HepG2 (cell line): ENCODE measurements around the gene HDAC10. TPM values are rescaled to one million over a fixed set of nuclear protein-coding genes. Genes with fewer than 3 reads are reported as not detected.

Source experiments
- EED ChIP-seq: sonication (generic); formaldehyde crosslinking; IDR thresholded peaks from 2 replicates; pipeline ENCODE4 v1.5.0; 2020; ENCODE audit warnings: mild to moderate bottlenecking, missing genetic modification reagents
- HHEX ChIP-seq: IDR thresholded peaks from 2 replicates; pipeline ENCODE4 v1.6.1; 2016; ENCODE audit warnings: control low read depth
- MEIS2 ChIP-seq: sonication (generic); formaldehyde crosslinking; IDR thresholded peaks from 2 replicates; pipeline ENCODE4 v1.9.0; 2021; ENCODE audit warnings: mild to moderate bottlenecking, missing genetic modification reagents
- NAIF1 ChIP-seq: sonication (generic); formaldehyde crosslinking; IDR thresholded peaks from 2 replicates; pipeline ENCODE4 v1.5.0; 2020; ENCODE audit warnings: mild to moderate bottlenecking, missing genetic modification reagents, borderline replicate concordance
- PAXIP1 ChIP-seq: sonication (generic); formaldehyde crosslinking; conservative IDR thresholded peaks from 2 replicates; pipeline ENCODE4 v1.4.0; 2020; ENCODE audit warnings: mild to moderate bottlenecking, missing genetic modification reagents, moderate library complexity
- STAG1 ChIP-seq: sonication (generic); formaldehyde crosslinking; IDR thresholded peaks from 2 replicates; pipeline ENCODE4 v1.4.0; 2020; ENCODE audit warnings: missing genetic modification reagents
- ZNF569 ChIP-seq: sonication (generic); formaldehyde crosslinking; IDR thresholded peaks from 2 replicates; pipeline ENCODE4 v1.5.0; 2020; ENCODE audit warnings: mild to moderate bottlenecking, missing genetic modification reagents, moderate library complexity, borderline replicate concordance
- ZSCAN25 ChIP-seq: sonication (generic); formaldehyde crosslinking; IDR thresholded peaks from 2 replicates; pipeline ENCODE4 v1.8.0; 2022; ENCODE audit warnings: mild to moderate bottlenecking, missing genetic modification reagents
- polyA plus RNA-seq, 8 experiments: library from polyadenylated mRNA; depleted of rRNA in 3 of 8; stranded (reverse) in 7 of 8; unstranded in 1 of 8; fragments of >200 nt; fragmentation: Illumina TruSeq in 4 of 8; extraction: Trizol in 4 of 8; gene quantifications; 2 replicates each; pipeline versions ENCODE4 v1.2.1 to v1.2.3, GENCODE V29; 2011 to 2016; ENCODE audit warnings: low read depth in 4 of 8, missing spikeins in 1 of 8, mixed read lengths in 1 of 8; ENCODE audit not compliant: insufficient read depth in 1 of 8
- total RNA-seq, 5 experiments: library from RNA; depleted of rRNA; stranded (reverse); fragments of >200 nt; fragmentation: Illumina TruSeq; extraction: Trizol; gene quantifications; 2 replicates each; pipeline ENCODE4 v1.2.3, GENCODE V29; 2016; ENCODE audit warnings: low read depth in 1 of 5

Gene HDAC10
- total and polyA plus RNA-seq, 2 of the 13 experiments (the other 11 are each of a cell fraction or from before 2014, with no cell fraction given) = 13.9 to 14.9 TPM

DNA sequence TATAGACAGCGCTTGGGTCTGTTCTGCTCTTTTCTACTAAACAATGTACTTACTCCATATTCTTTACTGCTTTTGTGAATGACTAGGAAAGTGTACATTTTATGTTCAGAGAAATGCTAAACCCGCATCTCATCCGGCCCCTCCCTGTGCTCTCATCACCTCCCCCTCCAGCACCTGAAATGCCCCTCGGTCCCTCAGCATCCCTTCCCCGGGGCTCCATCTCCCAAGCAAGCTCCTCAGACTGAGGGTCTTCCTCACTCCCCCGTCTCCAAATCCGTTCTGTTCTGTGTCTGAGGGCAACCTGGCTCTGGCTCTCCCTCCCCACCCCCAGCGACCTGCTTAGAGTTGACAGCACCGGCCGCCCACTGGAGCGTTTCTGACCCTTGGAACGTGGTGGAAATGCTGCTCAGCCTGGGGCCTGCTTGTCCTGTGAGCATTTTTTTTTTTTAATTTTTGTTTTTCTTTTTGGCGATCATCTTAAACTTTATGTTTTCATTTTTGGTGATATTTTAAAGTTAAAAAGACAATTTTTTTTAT is 48.9 kb downstream of the HDAC10 start (continued):
- TF ChIP-seq STAG1 (CRISPR knock-in tag) (no peak), MEIS2 (peak; percentile 1; the same call in 1 of the 2 replicates), ZSCAN25 (CRISPR knock-in tag) (0 out of 2 replicates have a peak, but pooled peaks have one; percentile 23), EED (no peak), NAIF1 (CRISPR knock-in tag) (0 out of 2 replicates have a peak, but pooled peaks have one; percentile 38), PAXIP1 (CRISPR knock-in tag) (peak; percentile 40), ZNF569 (no peak), HHEX (CRISPR knock-in tag) (no peak)
